Gastroesophageal sphincter (tissue), 3 donors: Measurements from ENCODE around the gene IBA57.

ENCODE experiments used
- EP300 ChIP-seq: sonication (generic); formaldehyde crosslinking; IDR thresholded peaks from one replicate; pipeline ENCODE4 v1.6.1; 2017; ENCODE audit warnings: antibody characterized with exemption, mild to moderate bottlenecking
- POLR2A ChIP-seq, 2 donors: fragments of 450-650 bp; IDR thresholded peaks; one replicate each; pipeline ENCODE4 v1.6.1; 2017; ENCODE audit warnings: antibody characterized with exemption in 2 of 2, mild to moderate bottlenecking in 2 of 2, moderate library complexity in 1 of 2
- TF ChIP-seq, protein P1 (sequence below), 4 experiments: fragments of 200-600 bp in 2 of 4; fragments of 450-650 bp in 2 of 4; sonication (generic) in 1 of 4; IDR thresholded peaks; one replicate each; pipeline ENCODE4 v1.5.1; 2017 to 2019; ENCODE audit warnings: antibody characterized with exemption in 4 of 4, mild to moderate bottlenecking in 2 of 4, moderate library complexity in 2 of 4

DNA sequence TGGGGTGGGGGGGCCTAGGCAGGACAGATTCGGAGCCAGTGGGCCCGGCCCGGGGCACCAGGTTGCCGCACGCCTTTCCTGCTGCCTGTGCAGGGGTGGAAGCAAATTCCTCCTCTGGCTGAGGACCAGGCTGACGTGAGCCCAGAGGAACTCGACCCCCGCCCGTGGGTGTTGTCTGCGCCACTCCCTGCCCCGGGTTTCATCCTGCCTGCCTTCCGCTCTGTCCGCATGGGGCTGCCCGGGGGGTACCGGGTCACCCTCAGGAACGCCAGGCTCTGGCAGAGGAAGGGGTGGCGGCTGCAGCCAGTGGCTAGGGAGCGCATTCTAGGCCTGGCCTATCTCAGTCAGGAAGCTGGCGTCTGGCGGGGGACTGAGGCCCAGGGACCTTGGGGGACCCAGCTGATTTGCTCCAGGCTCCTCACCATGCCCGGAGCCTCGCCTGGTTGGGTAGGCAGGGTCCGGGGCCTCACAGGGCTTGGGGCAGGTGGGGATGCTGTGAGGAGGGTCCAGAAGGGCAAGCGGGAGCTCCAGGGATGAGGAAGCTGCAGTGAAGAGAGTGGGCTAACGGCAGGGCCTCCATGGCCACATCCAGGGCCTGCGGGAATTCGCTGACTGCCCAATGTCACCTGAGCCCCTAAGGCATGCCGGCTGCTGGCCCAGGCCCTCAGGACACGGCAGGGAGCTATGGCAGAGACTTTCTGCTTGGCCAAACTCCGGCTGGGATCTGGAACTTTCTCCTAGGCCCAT lies 2.4 kb upstream of the IBA57 start:
- TF ChIP-seq POLR2A (IDR thresholded peaks at IDR 0.05) = no peak
- TF ChIP-seq, protein P1, sequence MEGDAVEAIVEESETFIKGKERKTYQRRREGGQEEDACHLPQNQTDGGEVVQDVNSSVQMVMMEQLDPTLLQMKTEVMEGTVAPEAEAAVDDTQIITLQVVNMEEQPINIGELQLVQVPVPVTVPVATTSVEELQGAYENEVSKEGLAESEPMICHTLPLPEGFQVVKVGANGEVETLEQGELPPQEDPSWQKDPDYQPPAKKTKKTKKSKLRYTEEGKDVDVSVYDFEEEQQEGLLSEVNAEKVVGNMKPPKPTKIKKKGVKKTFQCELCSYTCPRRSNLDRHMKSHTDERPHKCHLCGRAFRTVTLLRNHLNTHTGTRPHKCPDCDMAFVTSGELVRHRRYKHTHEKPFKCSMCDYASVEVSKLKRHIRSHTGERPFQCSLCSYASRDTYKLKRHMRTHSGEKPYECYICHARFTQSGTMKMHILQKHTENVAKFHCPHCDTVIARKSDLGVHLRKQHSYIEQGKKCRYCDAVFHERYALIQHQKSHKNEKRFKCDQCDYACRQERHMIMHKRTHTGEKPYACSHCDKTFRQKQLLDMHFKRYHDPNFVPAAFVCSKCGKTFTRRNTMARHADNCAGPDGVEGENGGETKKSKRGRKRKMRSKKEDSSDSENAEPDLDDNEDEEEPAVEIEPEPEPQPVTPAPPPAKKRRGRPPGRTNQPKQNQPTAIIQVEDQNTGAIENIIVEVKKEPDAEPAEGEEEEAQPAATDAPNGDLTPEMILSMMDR (IDR thresholded peaks at IDR 0.05) = no peak
- TF ChIP-seq EP300 = no peak
